ENCODE results near the gene LSP1.
A peak's percentile ranks its signal among the peaks of the same experiment; 100 is the strongest.

Gene LSP1

DNA sequence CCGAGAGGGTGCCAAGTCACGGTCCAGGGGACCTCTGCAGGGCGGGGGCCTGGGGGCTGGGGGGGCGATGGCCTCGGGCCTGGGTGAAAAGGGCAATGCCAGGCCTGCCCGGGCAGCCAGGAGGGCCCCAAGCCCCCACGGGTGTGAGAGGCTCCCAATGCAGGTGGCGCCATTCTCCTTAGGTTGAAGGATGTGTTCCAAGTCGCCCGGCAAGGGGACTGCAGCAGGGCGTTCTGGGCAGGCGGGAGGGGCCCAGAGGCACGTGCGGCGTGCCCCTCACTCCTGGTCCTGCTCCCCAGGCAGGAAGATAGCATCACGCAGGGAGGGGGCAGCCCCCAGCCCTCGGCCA lies 14.8 kb upstream of the LSP1 start:
- DNase-seq: no peak

DNA sequence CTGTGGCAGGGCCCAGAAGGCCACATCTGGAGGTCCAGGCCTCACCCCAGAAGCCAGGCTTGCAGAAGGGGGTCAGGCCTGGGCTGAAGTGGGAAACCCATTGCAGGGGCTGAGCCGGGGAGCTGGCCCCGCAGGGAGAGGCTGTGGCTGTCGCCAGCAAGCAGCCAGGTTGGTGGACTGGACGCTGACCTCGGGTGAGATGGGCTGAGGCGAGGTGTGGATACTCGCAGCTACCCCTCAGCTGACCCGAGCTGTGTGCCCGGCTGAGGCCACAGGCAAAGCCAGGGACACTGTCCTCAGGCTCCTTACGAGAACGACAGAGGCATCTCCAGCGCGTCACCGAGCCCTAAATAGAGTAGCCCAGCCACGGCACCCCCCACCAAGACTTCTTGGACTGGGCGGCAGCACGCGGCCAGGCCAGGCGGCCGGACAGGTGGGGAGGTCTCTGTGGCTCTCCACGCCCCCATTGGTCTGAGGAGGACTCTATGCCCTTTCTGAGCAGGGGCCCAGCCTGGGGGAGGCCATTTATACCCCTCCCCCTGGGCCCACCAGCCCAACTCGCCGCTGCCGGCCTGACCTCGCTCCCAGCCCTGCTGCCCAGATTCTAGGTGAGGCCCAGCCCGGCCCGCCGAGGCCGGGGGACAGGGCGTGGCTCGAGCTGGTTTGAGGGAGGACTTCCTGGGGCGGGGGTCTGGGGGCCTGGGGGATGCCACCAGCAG lies 14.3 kb upstream of the LSP1 start, which contains the start of gene TNNI2:
Gene TNNI2, plus strand, starts transcription at position 556 of the 719 bp plus-strand sequence. CDS start 716 bp downstream, outside the sequence.
- DNase-seq: no peak

DNA sequence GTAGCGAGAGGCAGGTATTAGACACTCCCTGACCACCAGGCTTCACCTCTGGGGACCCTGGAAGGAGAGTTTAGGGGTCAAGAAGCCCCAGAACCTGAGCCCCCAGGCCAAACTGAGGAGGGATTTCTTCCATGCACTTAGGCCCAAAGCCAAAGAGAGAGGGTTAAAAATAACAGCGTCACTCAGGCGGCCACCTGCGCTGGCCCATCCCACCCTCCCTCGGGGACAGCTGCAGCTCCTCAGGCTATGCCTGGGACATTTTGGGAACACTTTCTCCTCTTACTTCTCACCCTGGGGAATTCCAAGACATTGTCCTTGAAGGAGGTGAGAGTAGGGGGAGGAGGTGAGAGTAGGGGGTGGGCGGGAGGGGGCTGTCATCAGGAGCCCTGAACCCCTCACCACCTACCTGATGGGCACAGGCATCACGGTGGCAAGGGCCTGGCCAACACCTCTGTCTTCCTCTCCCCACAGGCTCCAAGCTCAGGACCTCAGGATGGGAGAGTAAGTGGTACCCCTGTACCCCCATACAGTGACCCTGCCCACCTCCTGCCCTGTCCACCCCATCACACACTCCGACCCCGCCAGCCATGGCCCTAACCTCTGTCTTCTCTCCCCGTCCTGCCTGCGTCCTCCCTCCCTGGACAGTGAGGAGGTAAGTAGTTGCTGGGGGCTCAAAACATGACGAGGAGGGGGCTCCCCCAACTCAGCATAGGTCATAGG lies 13.5 kb upstream of the LSP1 start:
- no peak for DNase-seq

DNA sequence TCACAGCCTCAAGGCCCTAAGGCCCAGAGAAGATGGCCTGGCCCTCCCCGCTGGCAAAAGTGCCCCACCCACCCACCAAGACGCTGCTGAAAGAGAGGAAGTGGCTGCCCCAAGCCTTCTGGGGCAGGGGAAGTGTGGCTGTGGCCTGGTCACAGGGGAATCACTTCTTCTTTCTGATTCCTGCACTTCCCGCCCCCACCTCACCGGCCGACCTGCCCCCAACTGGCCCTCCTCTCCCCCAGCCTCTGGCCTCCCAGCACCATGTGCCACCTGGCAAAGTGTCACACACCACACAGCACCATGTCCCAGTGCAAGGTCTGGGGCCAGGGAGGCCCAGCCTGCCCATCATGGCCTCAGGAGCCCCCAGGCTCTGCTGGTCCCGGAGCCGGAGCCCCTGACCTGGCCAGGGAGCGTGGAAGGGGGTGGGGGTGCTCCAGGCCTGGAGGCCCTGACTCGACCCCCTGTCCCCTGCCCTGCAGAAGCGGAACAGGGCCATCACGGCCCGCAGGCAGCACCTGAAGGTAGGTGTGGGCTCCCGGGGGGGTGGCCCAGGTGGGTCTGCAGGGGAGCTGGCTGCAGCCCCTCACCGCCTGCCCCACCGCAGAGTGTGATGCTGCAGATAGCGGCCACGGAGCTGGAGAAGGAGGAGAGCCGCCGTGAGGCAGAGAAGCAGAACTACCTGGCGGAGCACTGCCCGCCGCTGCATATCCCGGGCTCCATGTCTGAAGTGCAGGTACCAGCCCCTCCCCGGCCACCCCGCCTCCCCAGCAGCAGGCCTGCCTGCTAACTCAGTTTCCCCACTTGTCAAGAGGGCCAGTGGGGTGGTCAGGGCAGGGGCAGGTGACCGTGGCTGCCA lies 12.7 kb upstream of the LSP1 start:
- peak; percentile 77 for DNase-seq

DNA sequence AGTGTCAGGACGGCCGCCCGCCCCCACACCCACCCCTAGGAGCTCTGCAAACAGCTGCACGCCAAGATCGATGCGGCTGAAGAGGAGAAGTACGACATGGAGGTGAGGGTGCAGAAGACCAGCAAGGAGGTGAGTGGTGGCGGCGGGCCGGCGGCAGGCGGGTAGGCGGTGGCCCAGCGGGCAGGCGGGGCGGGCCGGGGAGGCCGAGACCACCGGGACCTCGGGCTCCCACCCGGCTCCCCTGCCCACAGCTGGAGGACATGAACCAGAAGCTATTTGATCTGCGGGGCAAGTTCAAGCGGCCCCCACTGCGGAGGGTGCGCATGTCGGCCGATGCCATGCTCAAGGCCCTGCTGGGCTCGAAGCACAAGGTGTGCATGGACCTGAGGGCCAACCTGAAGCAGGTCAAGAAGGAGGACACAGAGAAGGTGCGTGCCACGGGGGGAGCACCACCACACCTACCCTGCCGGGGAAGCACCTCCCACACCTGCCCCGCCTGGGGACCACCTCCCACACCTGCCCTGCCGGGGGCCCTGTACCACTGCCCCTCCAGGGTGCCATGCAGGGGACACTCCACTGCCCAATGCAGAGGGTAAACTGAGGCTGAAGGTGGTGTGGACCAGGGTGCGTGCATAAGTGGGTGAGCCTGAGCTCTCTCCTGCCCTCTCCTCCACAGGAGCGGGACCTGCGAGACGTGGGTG lies 12.0 kb upstream of the LSP1 start:
- no peak for DNase-seq

DNA sequence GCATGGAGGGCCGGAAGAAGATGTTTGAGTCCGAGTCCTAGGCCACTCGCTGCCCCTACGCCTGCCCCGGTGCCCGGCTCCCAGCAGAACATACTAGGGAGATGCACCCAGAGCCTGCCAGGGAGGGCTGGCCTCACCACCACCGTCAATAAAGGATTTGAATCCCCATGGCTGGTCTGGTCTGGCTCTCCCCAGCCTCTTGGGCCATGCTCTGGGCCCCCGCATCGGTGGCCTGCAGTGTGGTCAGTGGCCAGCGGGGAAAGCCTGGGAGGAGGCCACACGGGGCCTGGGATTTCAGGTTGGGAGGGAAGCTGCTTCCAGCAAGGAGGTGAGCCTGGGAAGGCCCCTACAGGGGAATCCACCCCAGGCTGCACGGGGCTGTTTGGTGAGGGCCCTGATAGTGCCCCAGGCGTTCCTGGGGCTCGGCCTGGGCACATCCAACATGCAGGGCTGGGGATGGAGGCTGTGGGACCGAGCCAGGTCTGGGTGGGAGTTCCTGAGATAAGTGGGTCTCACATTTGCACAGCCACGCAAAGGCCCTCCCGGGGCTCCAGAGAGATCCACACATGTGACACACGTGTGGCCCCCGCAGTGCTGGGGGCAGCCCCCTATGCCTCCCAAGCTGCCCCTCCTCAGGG lies 11.3 kb upstream of the LSP1 start:
- DNase-seq: no peak

DNA sequence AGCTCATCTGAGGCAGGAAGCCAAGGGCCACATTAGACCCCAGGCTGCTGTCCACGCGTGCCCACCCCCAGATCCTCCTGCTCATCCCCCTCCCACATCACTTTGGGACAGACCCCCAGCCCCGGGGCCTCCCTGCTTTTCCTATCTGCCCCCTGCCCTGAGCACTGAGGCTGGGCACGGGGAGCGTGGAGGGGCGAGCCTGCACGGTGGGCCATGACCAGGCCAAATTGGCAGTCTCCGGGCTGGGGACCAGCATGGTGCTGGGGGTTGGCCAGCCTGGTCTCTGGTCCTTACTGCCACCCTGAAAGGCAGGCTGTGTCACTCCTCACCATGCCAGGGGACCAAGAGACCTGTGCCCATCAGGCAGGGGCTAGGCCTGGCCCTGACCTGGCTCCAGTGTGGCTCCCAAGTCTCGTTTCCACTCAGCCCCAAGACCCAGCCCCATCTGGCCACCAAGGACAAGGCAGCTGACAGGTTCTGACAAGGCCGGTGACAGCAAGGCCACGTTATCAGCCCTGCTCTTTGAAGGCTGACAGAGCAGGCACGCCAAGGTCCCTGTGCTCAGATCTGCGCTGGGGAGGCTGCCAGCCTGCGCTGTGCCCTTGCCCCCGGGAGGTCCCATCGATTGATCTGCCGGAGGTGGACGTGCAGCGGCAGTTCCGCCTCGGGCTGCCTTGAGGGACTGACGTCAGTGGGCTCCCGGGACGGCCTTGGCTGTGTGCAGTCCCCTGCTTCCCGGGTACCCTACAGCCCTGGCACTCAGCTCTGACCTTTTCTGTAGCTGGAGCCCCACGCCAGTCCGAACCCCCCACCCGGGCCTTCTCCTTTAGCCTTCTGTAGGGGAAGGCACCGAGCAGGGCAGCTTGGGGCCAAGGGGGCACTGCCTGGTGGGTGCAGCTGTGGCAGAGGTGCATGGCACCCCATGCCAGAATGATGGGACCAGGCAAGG lies 10.5 kb upstream of the LSP1 start:
- DNase-seq: no peak

DNA sequence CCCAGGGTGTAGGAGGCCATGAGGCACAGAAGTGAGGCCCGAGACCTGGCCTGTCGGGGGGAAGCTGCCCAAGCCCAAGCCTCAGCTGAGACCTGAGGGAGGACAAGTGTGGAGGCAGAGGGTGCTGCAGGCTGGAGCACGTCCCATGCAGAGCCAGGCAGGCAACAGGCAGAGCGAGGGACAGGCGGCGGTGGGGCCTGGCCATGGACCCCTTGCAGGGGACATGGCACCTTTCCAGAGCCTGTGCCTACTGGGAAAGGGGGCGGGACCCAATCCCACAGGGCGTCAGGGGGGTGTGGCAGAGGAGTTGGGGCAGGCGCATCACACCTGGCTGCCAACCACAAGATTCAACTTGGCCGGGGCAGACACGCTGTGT lies 9.8 kb upstream of the LSP1 start:
- DNase-seq: no peak

DNA sequence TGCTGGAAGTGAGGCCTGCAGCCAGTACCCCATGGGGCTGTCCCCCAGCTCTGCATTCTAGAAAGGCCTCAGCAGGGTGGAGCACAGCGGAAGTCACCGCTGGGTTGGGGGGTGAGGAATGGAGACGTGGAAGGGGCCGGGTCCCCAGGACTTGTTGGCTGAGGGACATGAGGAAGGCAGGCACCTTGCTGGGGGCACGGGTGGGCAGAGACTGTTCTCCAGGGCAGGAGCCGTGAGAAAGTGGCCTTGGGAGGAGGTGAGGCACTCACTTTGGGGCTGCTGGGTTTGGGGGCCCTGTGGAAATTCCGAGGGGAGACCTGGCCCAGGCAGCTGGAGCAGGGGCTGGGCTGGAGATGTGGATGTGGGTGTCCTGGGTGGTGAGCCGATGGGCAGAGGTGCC lies 9.1 kb upstream of the LSP1 start:
- no peak for DNase-seq

DNA sequence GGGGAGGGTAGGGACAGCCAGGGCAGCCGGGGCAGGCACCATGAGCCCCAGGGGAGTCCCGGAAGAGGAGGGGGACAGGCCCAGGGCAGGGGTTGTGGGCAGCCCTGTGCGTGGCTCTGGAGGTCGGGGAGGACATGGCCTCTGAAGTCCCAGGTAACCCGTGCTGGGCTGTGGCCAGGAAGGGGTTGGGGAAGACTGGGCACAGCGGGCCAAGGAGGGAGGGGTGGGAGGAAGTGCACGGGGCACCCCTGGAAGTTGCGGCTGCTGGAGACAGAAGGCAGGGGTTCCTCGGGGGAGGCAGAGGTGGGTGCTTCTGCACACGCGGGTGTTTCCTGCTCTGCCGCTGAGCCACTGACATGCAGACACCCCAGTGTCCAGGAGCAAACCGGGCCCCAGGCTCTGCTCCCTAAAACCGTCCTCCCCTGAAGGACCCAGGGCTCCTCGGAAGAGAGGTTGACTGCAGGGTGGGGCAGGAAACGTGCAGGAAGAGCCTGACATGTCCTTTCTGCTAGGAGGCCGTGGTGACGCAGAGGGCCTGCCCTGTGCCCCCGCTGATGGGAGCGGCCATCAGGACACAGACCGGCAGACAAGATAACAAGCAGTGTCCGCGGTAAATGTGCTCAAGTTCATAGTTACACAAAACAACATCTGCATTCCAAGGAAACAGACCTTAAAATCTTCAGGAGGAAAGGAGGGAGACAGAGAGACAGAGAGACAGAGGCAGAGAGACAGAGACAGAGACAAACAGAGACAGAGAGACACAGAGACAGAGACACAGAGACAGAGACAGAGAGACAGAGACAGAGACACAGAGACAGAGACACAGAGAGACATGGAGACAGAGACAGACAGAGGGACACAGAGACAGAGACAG lies 8.4 kb upstream of the LSP1 start:
- peak; percentile 76 for DNase-seq

DNA sequence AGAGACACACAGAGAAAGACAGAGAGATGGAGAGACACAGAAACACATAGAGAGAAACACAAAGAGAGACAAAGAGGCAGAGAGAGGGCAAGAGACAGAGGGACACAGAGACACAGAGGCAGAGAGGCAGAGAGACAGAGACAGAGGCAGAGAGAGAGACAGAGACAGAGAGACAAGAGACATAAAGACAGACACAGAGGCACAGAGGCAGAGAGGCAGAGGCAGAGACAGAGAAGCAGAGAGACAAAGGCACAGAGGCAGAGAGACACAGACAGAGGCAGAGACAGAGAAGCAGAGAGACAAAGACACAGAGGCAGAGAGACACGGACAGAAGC lies 7.8 kb upstream of the LSP1 start:
- DNase-seq: no peak

DNA sequence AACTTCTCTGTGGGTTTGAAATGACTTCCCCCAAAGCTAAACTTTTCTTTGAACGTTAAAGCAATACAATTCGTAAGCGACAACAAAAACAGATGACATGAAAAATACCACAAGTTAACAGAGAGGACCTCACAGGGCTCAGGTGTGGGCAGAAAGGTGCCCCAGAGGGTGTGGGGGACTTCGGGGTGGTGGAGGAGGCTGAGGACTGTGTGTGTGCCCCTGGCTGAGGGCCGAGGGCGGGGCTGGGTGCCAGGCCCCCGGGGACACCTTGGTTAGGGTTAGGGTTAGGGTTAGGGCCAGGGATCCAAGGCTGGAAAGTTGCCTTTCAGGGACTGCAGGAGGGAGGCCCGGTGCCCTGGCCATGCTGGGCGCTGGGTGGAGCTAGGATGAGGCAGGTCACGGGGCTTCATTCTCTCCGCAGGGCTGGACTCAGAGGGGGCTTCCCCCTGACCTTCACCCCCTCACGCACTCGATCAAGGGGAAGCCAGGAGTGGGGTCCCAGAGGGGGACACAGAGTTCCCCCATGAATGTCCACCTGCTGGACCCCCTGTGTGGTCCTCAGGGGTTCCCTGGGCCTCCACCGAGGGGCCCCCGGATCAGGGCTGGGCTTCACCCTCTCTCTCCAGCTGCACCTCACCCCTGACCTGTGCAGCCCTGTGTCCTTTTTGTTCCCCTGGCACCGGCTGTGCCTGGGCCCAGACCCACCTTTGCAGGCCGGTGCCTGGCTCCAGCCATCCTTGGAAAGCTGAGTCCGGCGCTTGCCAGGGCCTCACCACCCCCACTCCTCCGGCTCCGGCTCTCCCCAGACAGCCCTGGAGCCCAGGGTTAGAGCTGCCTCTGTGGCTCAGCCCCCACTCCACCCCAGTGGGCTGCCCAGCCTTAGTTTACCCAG lies 7.1 kb upstream of the LSP1 start:
- DNase-seq: peak; percentile 40

DNA sequence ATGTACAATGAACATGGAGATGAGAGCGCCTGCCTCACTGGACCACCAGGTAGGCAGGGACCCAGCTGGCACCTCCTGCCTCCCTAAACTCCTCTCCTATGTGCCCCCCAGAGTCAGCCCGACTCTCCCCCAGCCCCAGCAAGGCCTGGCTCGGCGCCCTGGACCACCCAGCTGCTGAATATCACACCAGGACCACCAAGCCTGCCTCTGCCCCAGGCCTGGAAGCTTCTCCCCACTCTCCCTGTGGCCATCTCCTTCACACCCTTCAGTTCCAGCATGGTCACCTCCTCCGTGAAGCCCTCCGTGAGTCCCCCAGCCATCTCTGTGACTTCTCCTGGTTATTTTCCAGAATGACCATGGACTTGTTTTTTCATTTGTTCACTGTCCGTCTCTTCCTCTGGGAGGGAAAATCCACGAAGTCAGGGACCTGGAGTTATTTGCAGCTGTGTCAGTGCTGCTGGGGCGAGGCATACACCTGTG lies 6.4 kb upstream of the LSP1 start:
- no peak for DNase-seq

DNA sequence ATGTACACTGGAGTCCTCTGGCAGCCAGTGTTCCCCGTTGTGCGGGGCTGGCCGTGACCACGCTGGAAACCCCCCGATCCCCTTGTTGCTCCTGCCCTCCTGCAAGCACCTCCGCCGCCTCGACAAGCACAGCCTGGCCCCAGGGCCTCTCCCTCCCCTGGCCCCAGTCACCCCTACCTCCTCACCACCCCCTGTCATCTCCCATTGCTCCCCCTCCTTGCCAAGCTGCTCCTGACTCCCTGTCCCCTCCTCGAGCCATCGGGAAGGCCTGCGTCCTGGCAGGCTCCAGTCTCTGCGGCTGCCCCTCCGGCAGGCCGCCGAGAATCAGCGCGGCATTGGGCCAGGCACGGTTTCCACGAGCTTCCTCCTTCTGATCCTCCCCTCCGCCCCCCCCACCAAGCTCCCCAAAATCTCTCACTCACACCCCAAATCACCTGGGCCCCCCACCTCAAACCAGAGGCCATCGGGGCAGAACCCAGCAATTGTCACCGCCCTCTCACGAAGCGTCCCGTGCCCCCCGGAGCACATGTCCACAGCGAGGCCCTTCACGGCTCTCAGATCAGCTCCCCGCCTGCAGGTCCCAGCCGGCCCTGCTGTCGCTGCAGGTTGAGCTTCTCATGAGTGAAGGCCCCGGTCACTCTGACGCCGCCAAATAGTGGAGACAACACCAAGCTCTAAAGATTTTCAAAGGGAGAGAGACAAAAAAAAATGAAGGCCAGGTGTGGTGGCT lies 5.7 kb upstream of the LSP1 start:
- no peak for DNase-seq

DNA sequence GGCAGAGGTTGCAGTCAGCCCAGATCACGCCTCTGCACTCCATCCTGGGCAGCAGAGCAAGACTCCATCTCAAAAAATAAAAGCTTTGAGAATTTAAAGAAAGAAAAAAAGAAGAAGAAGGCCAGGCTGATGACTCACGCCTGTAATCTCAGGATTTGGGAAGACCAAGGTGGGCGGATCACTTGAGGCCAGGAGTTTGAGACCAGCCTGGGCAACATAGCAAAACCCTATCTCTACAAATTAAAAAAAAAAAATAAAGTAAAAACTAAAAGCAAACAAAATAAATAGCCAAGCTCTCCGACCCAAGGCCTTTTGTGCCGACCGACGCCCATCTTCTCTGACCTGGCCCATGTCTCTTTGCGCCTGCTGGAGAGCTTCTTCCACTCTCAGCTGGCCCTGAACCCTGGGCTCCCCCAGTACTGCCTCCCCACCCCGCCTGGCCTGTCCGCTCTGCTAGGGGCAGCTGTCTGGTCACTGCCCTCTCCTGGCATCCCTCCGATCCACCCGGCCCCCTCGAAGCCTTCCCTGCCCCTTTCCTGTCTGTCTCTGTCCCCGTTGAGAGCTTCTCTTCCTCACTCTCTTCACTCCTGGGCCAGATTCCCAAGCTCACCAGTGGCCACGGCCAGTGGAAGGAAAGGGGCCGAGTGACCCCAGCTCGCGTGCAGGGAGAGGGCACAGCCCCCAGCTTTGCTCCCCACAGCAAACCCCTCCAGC lies 4.8 kb upstream of the LSP1 start:
- DNase-seq: no peak

DNA sequence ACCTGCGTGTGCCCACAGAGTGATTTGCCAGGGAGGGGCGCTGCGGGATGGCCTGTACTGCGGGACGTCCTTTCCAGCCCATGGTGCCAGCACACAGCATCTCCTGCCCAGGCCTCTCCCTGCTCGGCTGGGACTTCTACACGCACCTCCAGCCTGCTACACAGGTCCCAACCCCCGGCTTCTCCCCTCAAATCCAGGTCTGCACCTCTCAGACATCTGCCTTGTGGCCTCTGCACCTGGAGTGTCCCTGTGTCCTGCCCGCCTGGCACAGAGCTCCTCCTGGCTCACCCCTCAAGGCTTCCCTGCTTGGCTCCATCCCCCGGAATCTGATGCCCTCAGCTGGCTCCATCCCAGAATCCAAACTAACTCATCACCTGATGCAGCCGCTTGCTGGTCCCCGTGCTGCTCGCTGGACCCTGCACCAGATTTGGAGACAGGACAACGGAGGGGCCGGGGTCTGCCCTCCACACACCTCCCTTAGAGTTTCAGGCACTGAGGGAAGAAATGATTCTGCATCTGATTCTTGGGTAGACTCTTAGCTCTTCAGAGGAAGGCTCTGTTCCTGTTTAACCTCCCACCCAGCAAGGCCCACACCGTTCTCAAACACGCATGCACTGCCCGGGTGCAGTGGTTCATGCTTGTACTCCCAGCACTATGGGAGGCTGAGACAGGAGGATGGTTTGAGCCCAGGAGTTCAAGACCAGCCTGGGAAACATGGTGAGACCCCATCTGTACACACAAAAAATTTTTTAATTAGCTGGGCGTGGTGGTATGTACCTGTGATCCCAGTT lies 4.0 kb upstream of the LSP1 start:
- no peak for DNase-seq

Data from CD4-positive, alpha-beta T cell treated with Interferon gamma for 1 hour (primary cell).